Keratinocyte (primary cell): ENCODE data around the gene CTXN1. TPM values are rescaled to one million over a fixed set of nuclear protein-coding genes. Genes with fewer than 3 reads are reported as not detected.

Experiments
- DNase-seq: peaks from one replicate; pipeline ENCODE4 v3.0.0-alpha.2; 2011; ENCODE audit warnings: low read depth, missing footprints, low spot score
- FAIRE-seq: peaks from 2 replicates; lab custom pipeline; 2011; peaks lifted over from hg19 to GRCh38; lab: Jason Lieb, UNC
- H2AFZ ChIP-seq: 2 replicates; pipeline ENCODE4 v1.6.0; 2012; ENCODE audit warnings: low read length, control low read depth, inconsistent platforms; ENCODE audit not compliant: control insufficient read depth
- H3K27ac ChIP-seq: 2 replicates; pipeline ENCODE4 v1.5.1; 2011; ENCODE audit warnings: low read length; ENCODE audit not compliant: control insufficient read depth, insufficient read depth
- H3K27me3 ChIP-seq: 3 replicates; pipeline ENCODE4 v1.6.0; 2011; ENCODE audit warnings: low read length; ENCODE audit not compliant: control insufficient read depth, insufficient read depth; ENCODE audit errors: extremely low read depth
- H3K36me3 ChIP-seq, 2 experiments: 2 replicates in 1 of 2; 3 replicates in 1 of 2; pipeline ENCODE4 v1.5.1; 2011; ENCODE audit warnings: low read length in 2 of 2, mild to moderate bottlenecking in 1 of 2; ENCODE audit not compliant: control insufficient read depth in 2 of 2, insufficient read depth in 2 of 2; ENCODE audit errors: extremely low read depth in 1 of 2
- H3K4me1 ChIP-seq: 3 replicates; pipeline ENCODE4 v1.5.1; 2011; ENCODE audit warnings: low read length; ENCODE audit not compliant: control insufficient read depth, insufficient read depth; ENCODE audit errors: extremely low read depth
- H3K4me2 ChIP-seq: 3 replicates; pipeline ENCODE4 v1.6.0; 2011; ENCODE audit warnings: low read depth, low read length; ENCODE audit not compliant: control insufficient read depth, insufficient read depth; ENCODE audit errors: extremely low read depth
- H3K4me3 ChIP-seq, 3 experiments: fragments of 200-600 bp in 1 of 3; sonication (generic) in 1 of 3; 2 replicates in 2 of 3; 3 replicates in 1 of 3; pipeline ENCODE4 v1.5.1; 2011 to 2016; ENCODE audit warnings: low read length in 3 of 3, mild to moderate bottlenecking in 3 of 3, control low read depth in 2 of 3, inconsistent platforms in 1 of 3, low read depth in 1 of 3, mixed read lengths in 1 of 3, mixed run types in 1 of 3, moderate library complexity in 1 of 3; ENCODE audit not compliant: control insufficient read depth in 2 of 3, insufficient read depth in 2 of 3; ENCODE audit errors: extremely low read depth in 1 of 3
- H3K79me2 ChIP-seq: 2 replicates; pipeline ENCODE4 v1.6.0; 2012; ENCODE audit warnings: low read length; ENCODE audit not compliant: control insufficient read depth, insufficient read depth
- H3K9ac ChIP-seq: 3 replicates; pipeline ENCODE4 v1.6.0; 2011; ENCODE audit warnings: low read length; ENCODE audit not compliant: control insufficient read depth, insufficient read depth; ENCODE audit errors: extremely low read depth
- H3K9me1 ChIP-seq: 3 replicates; pipeline ENCODE4 v1.6.0; 2011; ENCODE audit warnings: low read length; ENCODE audit not compliant: control insufficient read depth, insufficient read depth; ENCODE audit errors: extremely low read depth
- H3K9me3 ChIP-seq: 2 replicates; pipeline ENCODE4 v1.5.1; 2012; ENCODE audit warnings: low read depth, low read length; ENCODE audit not compliant: control insufficient read depth
- H4K20me1 ChIP-seq: 3 replicates; pipeline ENCODE4 v1.6.0; 2011; ENCODE audit warnings: low read length; ENCODE audit not compliant: control insufficient read depth, insufficient read depth; ENCODE audit errors: extremely low read depth
- CTCF ChIP-seq, 3 experiments: IDR thresholded peaks in 1 of 3; conservative IDR thresholded peaks in 1 of 3; optimal IDR thresholded peaks in 1 of 3; 2 replicates in 2 of 3; 3 replicates in 1 of 3; pipeline versions ENCODE3 to v1.5.1; 2011; ENCODE audit warnings: low read length in 3 of 3, mild to moderate bottlenecking in 3 of 3, moderate library complexity in 2 of 3, control low read depth in 1 of 3, inconsistent platforms in 1 of 3; ENCODE audit not compliant: insufficient read depth in 2 of 3; ENCODE audit errors: extremely low read depth in 1 of 3
- EZH2 ChIP-seq: IDR thresholded peaks from one replicate; pipeline ENCODE4 v1.6.1; 2012; ENCODE audit warnings: inconsistent platforms, mild to moderate bottlenecking, low read length, moderate library complexity
- dilution Hi-C: fragments of 300-500 bp; cut with MboI; formaldehyde crosslinking; loops from one replicate; pipeline ENCODE4 v1.7.0; 2020; ENCODE audit warnings: low sequenced_read_pairs; ENCODE audit not compliant: extremely low pct_ligation_motif_present
- polyA plus RNA-seq, 5 experiments: library from polyadenylated mRNA; depleted of rRNA in 3 of 5; stranded (reverse) in 3 of 5; stranded (forward) in 1 of 5; unstranded in 1 of 5; fragments of >200 nt; gene quantifications; 1 replicate in 1 of 5; 2 replicates in 3 of 5; 3 replicates in 1 of 5; pipeline versions ENCODE4 v1.2.1 to v1.2.3, GENCODE V29; 2011 to 2012; ENCODE audit warnings: missing spikeins in 2 of 5, low read depth in 1 of 5, low replicate concordance in 1 of 5

CTXN1 gene
- polyA plus RNA-seq, 1 donor (not counting 4 experiments of a cell fraction or from before 2014, with no cell fraction given) = 0.41 TPM

GRCh38 chr19:7907544-7907943 lies 18.4 kb downstream of the CTXN1 start:
- FAIRE-seq (no peak), DNase-seq (no peak)
- peaks cover 3% of the 10 kb centered on the region for H3K9me1 ChIP-seq
- no peak overlapping the region for H2AFZ ChIP-seq
- no peaks in the 10 kb centered on the region for H3K9me3 ChIP-seq
- peaks cover 4 to 8% of the 10 kb centered on the region in 2 experiments for H3K36me3 ChIP-seq
- no peak for TF ChIP-seq EZH2
- TF ChIP-seq CTCF (optimal IDR thresholded peaks at IDR 0.05 in 1 of 3, IDR thresholded peaks at IDR 0.05 in 1 of 3, conservative IDR thresholded peaks at IDR 0.05 in 1 of 3; ENCODE audit: extremely low read depth in 1 of 3, insufficient read depth in 2 of 3, low read length in 3 of 3) = no peak
- no peaks in the 10 kb centered on the region for H3K27me3 ChIP-seq
- H3K9ac ChIP-seq = no peak overlapping the region
- no peak overlapping the region for H3K4me3 ChIP-seq
- H3K27ac ChIP-seq = no peak overlapping the region
- peaks cover 5% of the 10 kb centered on the region for H4K20me1 ChIP-seq
- dilution Hi-C loops = no loop called here
- no peak overlapping the region for H3K4me2 ChIP-seq
- peaks cover 27% of the 10 kb centered on the region for H3K4me1 ChIP-seq
- peaks cover 44% of the 10 kb centered on the region for H3K79me2 ChIP-seq

- H3K4me1 ChIP-seq = peaks cover 31% of the 10 kb centered on the region
- peak overlapping the region; percentile 22 for H3K9ac ChIP-seq
- peaks cover 3% of the 10 kb centered on the region for H3K9me1 ChIP-seq
- peaks cover 5% of the 10 kb centered on the region for H4K20me1 ChIP-seq
- no peaks in the 10 kb centered on the region for H3K9me3 ChIP-seq
- no peak overlapping the region for H3K4me3 ChIP-seq
- FAIRE-seq (no peak), DNase-seq (no peak)
- no peaks in the 10 kb centered on the region for H3K27me3 ChIP-seq
- peaks cover 45% of the 10 kb centered on the region for H3K79me2 ChIP-seq
- no peak for TF ChIP-seq EZH2
- TF ChIP-seq CTCF (optimal IDR thresholded peaks at IDR 0.05 in 1 of 3, IDR thresholded peaks at IDR 0.05 in 1 of 3, conservative IDR thresholded peaks at IDR 0.05 in 1 of 3; ENCODE audit: extremely low read depth in 1 of 3, insufficient read depth in 2 of 3, low read length in 3 of 3) = no peak
- no peak overlapping the region for H3K27ac ChIP-seq
- no peak overlapping the region for H2AFZ ChIP-seq
- peaks cover 4 to 7% of the 10 kb centered on the region in 2 experiments for H3K36me3 ChIP-seq
- dilution Hi-C loops = no loop called here
- peak overlapping the region; percentile 32 for H3K4me2 ChIP-seq
These were observed 18.8 kb downstream of the CTXN1 start for GRCh38 chr19:7907122-7907521.
